SH-SY5Y (cell line): ENCODE results near the gene DDX39A.

Source experiments
- GATA2 ChIP-seq: IDR thresholded peaks from 2 replicates; pipeline ENCODE4 v1.6.1; 2011; ENCODE audit warnings: mild to moderate bottlenecking, low read depth, low read length
- GATA3 ChIP-seq: IDR thresholded peaks from 2 replicates; pipeline ENCODE4 v1.6.1; 2011; ENCODE audit warnings: low read depth, mild to moderate bottlenecking, low read length, moderate library complexity

- TF ChIP-seq GATA2: no peak
- TF ChIP-seq GATA3: no peak
These were observed 39.7 kb downstream of the DDX39A start for GRCh38 chr19:14379294-14380065.
